ENCODE measurements around the gene ACOT8. TPM values are rescaled to one million over a fixed set of nuclear protein-coding genes. Genes with fewer than 3 reads are reported as not detected.
A peak's percentile ranks its signal among the peaks of the same experiment; 100 is the strongest.

The ACOT8 gene
- total RNA-seq, 2 experiments from 2014 or later = 18.5 to 21.2 TPM

DNA sequence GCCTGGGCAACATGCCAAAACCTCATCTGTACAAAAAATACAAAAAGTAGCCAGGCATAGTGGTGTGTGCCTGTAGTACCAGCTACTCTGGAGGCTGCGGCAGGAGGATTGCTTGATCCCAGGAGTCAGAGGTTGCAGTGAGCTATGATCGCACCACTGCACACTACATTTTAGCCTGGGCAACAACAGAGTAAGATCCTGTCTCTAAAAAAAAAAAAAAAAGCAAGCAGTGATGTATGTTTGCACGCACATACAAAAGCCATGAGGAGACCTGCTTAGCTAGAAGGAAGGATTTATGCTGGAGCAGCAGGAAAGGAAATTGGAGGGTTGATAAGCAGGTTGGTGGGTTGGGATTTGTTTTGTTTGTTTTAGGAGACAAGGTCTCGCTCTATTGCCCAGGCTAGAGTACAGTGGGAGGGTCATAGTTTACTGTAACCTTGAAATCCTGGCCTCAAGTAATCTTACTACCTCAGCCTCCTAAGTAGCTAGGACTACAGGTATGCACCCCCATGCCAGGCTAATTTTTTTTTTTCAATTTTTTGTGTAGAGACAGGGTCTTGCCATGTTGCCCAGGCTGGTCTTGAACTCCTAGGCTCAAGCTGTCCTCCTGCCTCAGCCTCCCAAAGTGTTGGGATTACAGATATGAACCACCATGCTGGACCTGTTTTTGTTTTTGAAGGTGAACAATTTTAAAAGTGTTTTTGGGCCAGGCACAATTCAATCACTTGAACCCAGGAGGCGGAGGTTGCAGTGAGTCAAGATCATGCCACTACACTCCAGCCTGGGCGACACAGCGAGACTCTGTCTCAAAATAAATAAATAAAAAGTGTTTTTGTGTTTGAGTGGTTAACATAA lies 4.3 kb upstream of the ACOT8 start:
- POLR2A ChIA-PET = interaction anchor here (0.7 to 1.2 kb wide), 3 partner anchors 13 to 38 kb away, joined by 3 read pairs; partner anchors contain the start of gene ZSWIM1
- H3K27ac Mint-ChIP-seq = no peak overlapping the region

DNA sequence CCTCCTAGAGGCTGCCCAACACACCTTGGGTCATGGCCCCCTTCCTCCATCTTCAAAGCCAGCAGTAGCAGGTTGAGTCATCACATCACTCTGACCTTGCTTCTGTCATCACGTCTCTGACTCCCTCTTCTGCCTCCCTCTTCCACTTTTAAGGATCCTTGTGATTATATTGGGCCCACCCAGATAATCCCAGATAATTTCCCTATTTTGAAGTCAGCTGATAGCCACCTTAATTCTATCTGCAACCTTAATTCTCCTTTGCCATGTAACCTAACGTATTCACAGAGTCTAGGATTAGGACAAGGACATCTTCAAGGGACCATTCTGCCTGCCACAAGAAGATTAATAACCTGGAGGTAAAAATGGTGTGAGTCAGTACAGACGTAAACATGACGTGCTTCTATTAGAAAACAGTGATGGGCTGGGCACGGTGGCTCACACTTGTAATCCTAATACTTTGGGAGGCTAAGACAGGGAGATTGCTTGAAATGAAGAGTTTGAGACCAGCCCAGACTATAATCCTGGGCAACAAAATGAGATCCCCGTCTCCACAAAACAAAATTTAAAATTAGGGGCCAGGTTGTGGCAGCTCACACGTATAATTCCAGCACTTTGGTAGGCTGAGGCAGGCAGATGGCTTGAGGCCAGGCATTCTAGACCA lies 3.5 kb upstream of the ACOT8 start:
- ChIA-PET POLR2A (interaction anchor here (1.1 kb wide), 1 partner anchor 14 kb away, joined by 3 read pairs; no protein-coding TSS in a partner anchor), CTCF (no interaction called here)
- no peak for TF ChIP-seq CTCF (IDR thresholded peaks at IDR 0.05)
- Mint-ChIP-seq H3K27ac (no peak overlapping the region), H3K4me3 (no peak overlapping the region), H3K9me3 (no peaks in the 10 kb centered on the region), H3K36me3 (ENCODE audit: low read depth) (peaks cover 2% of the 10 kb centered on the region), H3K27me3 (no peaks in the 10 kb centered on the region), H3K4me1 (ENCODE audit: low read depth) (peaks cover 25% of the 10 kb centered on the region)
- intact Hi-C loops (cut with micrococcal nuclease) = no loop called here
- no peak for DNase-seq
- ATAC-seq = no peak

More for the DNA sequence above, 4.3 kb upstream of the ACOT8 start:
- intact Hi-C loops (cut with micrococcal nuclease) = no loop called here
- H3K4me1 Mint-ChIP-seq (ENCODE audit: low read depth) = peaks cover 20% of the 10 kb centered on the region
- no peaks in the 10 kb centered on the region for H3K27me3 Mint-ChIP-seq
- DNase-seq (no peak), ATAC-seq (no peak)
- CTCF ChIA-PET = interaction anchor here (1.1 to 1.3 kb wide), 2 partner anchors 71 to 108 kb away, joined by 3 read pairs; no protein-coding TSS in a partner anchor
- TF ChIP-seq CTCF (IDR thresholded peaks at IDR 0.05) = no peak
- H3K36me3 Mint-ChIP-seq (ENCODE audit: low read depth) = peaks cover 2% of the 10 kb centered on the region
- no peak overlapping the region for H3K4me3 Mint-ChIP-seq
- H3K9me3 Mint-ChIP-seq = no peaks in the 10 kb centered on the region

DNA sequence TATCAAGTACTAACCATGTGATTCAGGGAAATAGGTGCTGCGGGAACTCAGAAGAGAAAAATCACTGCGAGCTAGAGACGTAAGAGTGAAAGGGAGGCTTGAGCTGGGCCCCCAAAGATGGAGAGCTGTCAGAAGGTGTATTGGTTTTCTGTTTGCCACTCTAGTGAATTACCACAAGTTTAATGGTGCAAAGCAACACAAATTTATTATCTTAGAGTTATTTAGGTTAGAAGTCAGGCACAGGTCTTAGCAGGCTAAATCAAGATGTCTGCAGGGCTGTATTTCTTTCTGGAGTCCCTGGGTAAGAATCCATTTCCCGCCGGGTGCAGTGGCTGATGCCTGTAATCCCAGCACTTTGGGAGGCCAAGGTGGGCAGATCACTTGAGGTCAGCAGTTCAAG lies 2.7 kb upstream of the ACOT8 start:
- intact Hi-C loops (cut with micrococcal nuclease) = loop anchor here (5.0 kb wide), 1 partner anchor 48 kb away; the partner anchor contains the start of gene UBE2C
- Mint-ChIP-seq H3K9me3 (no peaks in the 10 kb centered on the region), H3K4me3 (no peak overlapping the region), H3K4me1 (ENCODE audit: low read depth) (peaks cover 31% of the 10 kb centered on the region), H3K36me3 (ENCODE audit: low read depth) (peaks cover 2% of the 10 kb centered on the region), H3K27ac (no peak overlapping the region), H3K27me3 (no peaks in the 10 kb centered on the region)
- ChIA-PET CTCF (no interaction called here), POLR2A (interaction anchor here (0.6 kb wide), 1 partner anchor 221 kb away, joined by 3 read pairs; no protein-coding TSS in a partner anchor)
- DNase-seq (no peak), ATAC-seq (no peak)
- TF ChIP-seq CTCF (IDR thresholded peaks at IDR 0.05) = no peak

- peaks cover 4% of the 10 kb centered on the region for H3K36me3 Mint-ChIP-seq (ENCODE audit: low read depth)
- H3K4me1 Mint-ChIP-seq (ENCODE audit: low read depth) = peaks cover 42% of the 10 kb centered on the region
- no peaks in the 10 kb centered on the region for H3K9me3 Mint-ChIP-seq
- ATAC-seq = peak; percentile 55
- no peaks in the 10 kb centered on the region for H3K27me3 Mint-ChIP-seq
- ChIA-PET CTCF (interaction anchor here (1.2 to 3.1 kb wide), 2 partner anchors 33 to 112 kb away, joined by 3 to 15 read pairs; no protein-coding TSS in a partner anchor), POLR2A (interaction anchor here (0.7 to 3.6 kb wide), 11 partner anchors 10 to 525 kb away, joined by 3 to 19 read pairs (median 5); partner anchors contain the start of genes CTSA, NEURL2, UBE2C and ZNF335)
- no peak for TF ChIP-seq CTCF (IDR thresholded peaks at IDR 0.05)
- intact Hi-C loops (cut with micrococcal nuclease) = loop anchor here (5.0 kb wide), 1 partner anchor 46 kb away; the partner anchor contains the start of gene UBE2C
- DNase-seq = peak; percentile 70
- peak overlapping the region; percentile 99 for H3K27ac Mint-ChIP-seq
- H3K4me3 Mint-ChIP-seq = peak overlapping the region; percentile 97
Measured at GRCh38 chr20:45857882-45858216, 657 bp upstream of the ACOT8 start.

All from activated CD8-positive, alpha-beta T cell treated with anti-CD3 and anti-CD28 coated beads for 36 hours (primary cell).